Astrocyte of the spinal cord (primary cell): ENCODE measurements around the gene COPA.

Experiments
- DNase-seq: peaks from one replicate; pipeline ENCODE4 v3.0.0; 2011; ENCODE audit warnings: low read depth, low spot score
- H3K4me3 ChIP-seq: 2 replicates; pipeline ENCODE4 v1.5.1; 2011; ENCODE audit warnings: low read depth, mild to moderate bottlenecking, low read length, moderate library complexity
- in situ Hi-C: cut with HindIII; loops from 2 replicates; pipeline ENCODE4 v1.10.0; 2017; ENCODE audit warnings: low sequenced_read_pairs
- TF ChIP-seq, protein P1 (sequence below): IDR thresholded peaks from 2 replicates; pipeline ENCODE4 v1.5.1; 2012; ENCODE audit warnings: low read depth, mild to moderate bottlenecking, low read length, inconsistent platforms

The COPA gene

DNA sequence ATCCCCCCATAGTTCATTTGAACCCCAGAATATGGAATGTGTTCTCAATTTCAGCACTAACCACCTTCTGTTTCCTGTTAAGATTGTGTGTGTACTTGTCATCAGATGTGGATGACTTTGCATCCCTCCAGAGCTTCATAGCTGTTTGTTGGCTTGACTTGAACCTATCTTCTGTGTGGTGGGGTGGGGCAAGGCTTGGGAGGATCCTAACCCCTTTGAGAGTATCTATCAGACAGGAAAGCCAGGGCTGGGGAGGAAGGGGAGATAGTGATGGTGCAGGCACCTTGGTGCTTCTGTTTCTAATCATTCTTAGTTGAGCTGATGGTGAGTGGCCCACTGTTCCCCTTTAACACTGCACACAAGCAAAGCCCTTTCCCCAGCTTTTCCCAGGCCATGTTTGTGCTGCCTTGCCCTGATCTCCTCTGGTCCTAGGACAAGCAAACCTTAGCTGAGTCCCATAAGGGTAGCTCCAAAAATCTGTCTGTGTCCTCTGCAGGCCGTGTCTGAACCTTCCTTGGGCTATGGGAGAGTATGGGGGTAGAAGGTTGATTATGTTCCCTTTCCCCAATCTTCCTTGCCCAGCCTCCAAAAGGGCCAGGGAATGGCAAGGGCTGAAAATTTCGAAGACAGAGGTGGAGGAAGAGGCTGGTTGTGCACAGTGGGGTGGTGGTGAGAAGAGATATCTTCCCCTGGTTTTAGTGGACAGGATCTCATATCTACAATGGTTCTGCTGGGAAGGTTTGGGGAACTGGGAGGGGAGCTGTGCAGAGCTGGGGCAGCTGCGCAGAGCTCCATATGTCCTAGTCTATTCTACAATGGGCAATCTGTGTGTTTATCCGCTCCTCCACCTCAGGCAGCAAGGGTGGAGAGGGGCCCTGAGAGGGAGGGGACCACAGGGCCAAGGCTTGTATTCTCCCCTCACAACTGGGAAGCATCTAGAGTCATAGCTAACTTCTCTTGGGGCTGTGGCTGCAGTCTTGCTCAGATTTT lies 25.2 kb upstream of the COPA start:
- no peak overlapping the region for H3K4me3 ChIP-seq
- in situ Hi-C loops, result no loop called here
- TF ChIP-seq, protein P1, sequence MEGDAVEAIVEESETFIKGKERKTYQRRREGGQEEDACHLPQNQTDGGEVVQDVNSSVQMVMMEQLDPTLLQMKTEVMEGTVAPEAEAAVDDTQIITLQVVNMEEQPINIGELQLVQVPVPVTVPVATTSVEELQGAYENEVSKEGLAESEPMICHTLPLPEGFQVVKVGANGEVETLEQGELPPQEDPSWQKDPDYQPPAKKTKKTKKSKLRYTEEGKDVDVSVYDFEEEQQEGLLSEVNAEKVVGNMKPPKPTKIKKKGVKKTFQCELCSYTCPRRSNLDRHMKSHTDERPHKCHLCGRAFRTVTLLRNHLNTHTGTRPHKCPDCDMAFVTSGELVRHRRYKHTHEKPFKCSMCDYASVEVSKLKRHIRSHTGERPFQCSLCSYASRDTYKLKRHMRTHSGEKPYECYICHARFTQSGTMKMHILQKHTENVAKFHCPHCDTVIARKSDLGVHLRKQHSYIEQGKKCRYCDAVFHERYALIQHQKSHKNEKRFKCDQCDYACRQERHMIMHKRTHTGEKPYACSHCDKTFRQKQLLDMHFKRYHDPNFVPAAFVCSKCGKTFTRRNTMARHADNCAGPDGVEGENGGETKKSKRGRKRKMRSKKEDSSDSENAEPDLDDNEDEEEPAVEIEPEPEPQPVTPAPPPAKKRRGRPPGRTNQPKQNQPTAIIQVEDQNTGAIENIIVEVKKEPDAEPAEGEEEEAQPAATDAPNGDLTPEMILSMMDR, result no peak
- DNase-seq, result no peak

DNA sequence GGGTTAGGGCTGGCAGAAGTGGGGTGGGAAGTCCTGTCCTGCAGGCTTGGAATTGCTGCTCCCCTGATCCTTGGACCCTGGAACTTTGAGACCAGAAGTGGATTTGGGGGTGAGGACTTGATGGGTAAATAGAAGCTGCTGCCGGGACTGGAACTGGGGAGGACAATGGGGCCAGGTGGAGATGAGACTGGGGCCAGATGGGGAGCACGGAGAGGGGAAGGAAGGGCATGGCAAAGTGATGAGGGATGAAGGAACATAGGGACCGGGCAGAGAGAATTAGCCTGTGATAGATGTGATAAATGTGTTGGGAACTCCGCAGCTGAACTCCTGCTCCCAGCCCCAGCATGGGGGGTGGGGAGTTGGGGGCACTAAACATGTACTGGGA lies 24.5 kb upstream of the COPA start:
- in situ Hi-C loops, result no loop called here
- TF ChIP-seq, protein P1, result no peak
- no peak overlapping the region for H3K4me3 ChIP-seq
- no peak for DNase-seq

DNA sequence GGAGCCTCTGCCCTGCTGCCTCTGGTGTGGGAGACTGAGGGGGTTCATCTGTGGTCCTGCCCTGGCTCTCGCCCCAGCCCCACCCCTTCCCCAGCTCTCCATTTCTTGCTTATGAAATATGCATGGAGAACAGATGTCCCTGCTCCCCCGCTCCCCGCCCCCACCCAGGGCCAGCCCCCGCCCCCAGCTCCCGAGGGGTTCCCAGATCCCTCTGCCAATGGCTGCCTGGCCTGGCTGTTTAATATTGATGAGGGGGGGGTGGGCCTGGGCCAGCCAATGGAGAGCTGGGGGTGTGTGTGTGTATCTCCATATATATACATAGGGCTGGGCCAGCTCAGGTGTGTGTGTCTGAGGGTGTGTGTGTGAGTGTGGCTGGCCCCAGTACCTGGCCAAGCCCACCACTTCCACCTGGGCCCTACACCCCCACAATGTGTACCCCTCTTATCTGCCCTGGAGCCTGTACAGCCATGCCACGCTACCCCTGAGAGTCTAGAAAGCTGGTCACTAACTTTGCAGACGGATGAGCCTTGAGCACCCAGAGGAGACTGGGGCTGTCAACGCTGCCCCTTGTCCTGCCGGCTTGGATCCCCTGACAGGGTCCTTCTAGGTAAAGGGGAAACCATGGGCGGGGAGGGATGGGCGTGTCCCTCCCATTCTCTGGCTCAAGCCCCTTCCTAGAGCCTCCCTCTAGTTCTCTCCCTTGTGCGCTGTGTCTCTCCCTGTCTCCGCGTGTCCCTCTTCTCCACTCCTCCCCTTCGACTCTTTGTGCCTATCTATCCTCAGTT lies 23.9 kb upstream of the COPA start, which contains the start of gene NHLH1:
TSS of gene NHLH1 (plus strand) at position 341 of the 785 bp plus-strand sequence. CDS start 3,661 bp downstream, outside the sequence.
- no peak for DNase-seq
- in situ Hi-C loops, result no loop called here
- TF ChIP-seq, protein P1, result no peak

DNA sequence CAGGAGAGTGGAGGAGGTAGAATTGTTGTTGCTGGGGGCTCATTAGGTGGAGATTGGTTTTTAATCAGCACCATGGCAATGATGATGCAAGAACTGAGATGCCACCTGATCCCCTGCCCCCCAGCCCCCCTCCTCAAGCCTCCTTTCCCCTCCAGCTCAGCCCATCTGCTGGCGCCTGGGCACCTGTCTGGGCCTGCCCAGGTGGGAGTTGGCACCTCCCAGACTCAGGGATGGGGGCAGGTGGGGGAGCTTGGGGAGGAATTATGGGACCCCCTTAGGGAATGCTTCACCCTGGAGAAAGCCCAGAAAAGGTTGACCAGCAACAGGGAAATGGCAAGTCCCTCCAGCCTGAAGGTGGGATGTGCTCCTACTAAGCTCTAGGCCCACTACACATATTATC lies 22.3 kb upstream of the COPA start:
- DNase-seq, result no peak
- no peak overlapping the region for H3K4me3 ChIP-seq
- TF ChIP-seq, protein P1, result no peak
- in situ Hi-C loops, result no loop called here

More for the DNA sequence above, 23.9 kb upstream of the COPA start, which contains the start of gene NHLH1:
- no peak within 1 kb of the TSS for H3K4me3 ChIP-seq

DNA sequence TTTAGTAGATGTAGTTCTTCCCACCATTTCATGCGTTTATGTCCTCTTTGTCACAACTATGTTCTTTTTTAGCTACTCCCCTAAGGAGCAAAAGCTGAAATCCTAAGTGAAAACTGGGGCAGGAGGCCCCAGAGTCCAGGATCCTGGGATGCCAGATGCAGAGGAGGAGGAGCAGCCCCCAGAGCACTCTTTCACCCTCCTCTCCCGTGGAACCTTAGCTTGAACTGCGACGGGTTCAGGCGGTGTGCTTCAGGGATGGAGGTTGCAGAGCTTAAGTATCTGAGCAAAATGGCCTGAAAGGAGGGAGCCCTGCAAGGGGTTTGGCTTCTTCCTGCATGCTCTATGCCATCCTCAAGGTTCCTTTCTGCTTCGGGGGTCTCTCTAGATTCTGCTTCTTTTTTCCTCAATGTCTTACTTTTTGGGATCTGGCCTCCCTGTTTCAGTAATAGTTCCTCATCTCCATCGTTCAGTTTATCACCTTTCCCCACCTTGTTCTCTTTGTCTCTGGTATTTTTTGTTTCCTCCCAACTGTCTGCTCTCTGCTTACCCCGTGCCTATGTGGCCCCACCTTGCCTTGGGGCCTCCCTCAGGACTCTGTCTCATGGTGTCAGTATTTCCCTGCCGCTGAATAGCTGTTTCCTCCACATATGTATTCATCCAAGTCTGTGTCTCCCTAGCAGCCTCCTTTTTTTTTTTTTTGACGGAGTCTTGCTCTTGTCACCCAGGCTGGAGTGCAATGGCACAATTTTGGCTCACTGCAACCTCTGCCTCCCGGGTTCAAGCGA lies 21.1 kb upstream of the COPA start:
- DNase-seq, result no peak
- no peak overlapping the region for H3K4me3 ChIP-seq
- in situ Hi-C loops, result no loop called here
- TF ChIP-seq, protein P1, result no peak

DNA sequence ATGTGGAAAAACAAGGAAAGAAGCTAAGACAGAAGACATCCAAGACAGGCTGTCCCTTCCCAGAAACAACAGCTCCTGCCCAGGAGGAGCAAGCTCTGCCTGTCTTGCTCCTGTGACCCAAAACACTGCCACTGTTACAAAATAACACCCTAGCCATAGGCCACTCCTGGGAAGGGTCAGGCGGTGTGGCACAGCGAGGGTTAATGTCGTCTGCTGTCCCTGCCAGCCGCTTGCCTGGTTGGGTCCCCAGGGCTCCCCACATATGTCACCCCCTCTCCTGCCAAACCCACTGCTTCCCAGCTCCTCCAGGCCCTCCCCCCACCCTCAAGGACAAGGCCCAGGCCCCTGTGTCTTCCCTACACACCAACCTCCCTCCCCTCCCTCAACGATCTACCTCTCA lies 20.0 kb upstream of the COPA start:
- no peak for DNase-seq
- no peak overlapping the region for H3K4me3 ChIP-seq
- TF ChIP-seq, protein P1, result no peak
- in situ Hi-C loops, result no loop called here
